Fibroblast of lung (primary cell): ENCODE results near the gene UMAD1. TPM values are rescaled to one million over a fixed set of nuclear protein-coding genes. Genes with fewer than 3 reads are reported as not detected.

Experiments used
- DNase-seq, 2 donors: peaks; one replicate each; pipeline versions ENCODE4 v3.0.0 to v3.0.0-alpha.2; 2010; ENCODE audit warnings: low read depth in 2 of 2
- H2AFZ ChIP-seq: 2 replicates; pipeline ENCODE4 v1.5.1; 2012; ENCODE audit warnings: low read length, control low read depth, inconsistent platforms
- H3K27ac ChIP-seq: 2 replicates; pipeline ENCODE4 v1.5.1; 2011; ENCODE audit warnings: low read length, control low read depth; ENCODE audit not compliant: insufficient read depth
- H3K27me3 ChIP-seq: 2 replicates; pipeline ENCODE4 v1.5.1; 2011; ENCODE audit warnings: mild to moderate bottlenecking, low read length; ENCODE audit not compliant: control insufficient read depth, insufficient read depth
- H3K36me3 ChIP-seq: 2 replicates; pipeline ENCODE4 v1.5.1; 2011; ENCODE audit warnings: low read length; ENCODE audit not compliant: control insufficient read depth, insufficient read depth
- H3K4me1 ChIP-seq: 2 replicates; pipeline ENCODE4 v1.5.1; 2011; ENCODE audit warnings: low read length; ENCODE audit not compliant: control insufficient read depth, insufficient read depth; ENCODE audit errors: extremely low read depth
- H3K4me2 ChIP-seq: 2 replicates; pipeline ENCODE4 v1.5.1; 2011; ENCODE audit warnings: low read length, control low read depth; ENCODE audit not compliant: insufficient read depth; ENCODE audit errors: extremely low read depth
- H3K4me3 ChIP-seq, 4 experiments: fragments of 200-600 bp in 1 of 4; sonication (generic) in 1 of 4; replicated peaks in 1 of 4; 2 replicates each; pipeline ENCODE4 v1.5.1; 2011 to 2016; ENCODE audit warnings: low read length in 4 of 4, low read depth in 3 of 4, mild to moderate bottlenecking in 3 of 4, control low read depth in 2 of 4, inconsistent platforms in 1 of 4, mixed read lengths in 1 of 4; ENCODE audit not compliant: insufficient read depth in 1 of 4; ENCODE audit errors: control extremely low read depth in 1 of 4
- H3K79me2 ChIP-seq: 2 replicates; pipeline ENCODE4 v1.5.1; 2012; ENCODE audit warnings: mild to moderate bottlenecking, low read length, inconsistent platforms; ENCODE audit not compliant: control insufficient read depth, insufficient read depth
- H3K9ac ChIP-seq: 2 replicates; pipeline ENCODE4 v1.5.1; 2011; ENCODE audit warnings: mild to moderate bottlenecking, low read length, control low read depth; ENCODE audit not compliant: insufficient read depth
- H3K9me3 ChIP-seq: 2 replicates; pipeline ENCODE4 v1.5.1; 2012; ENCODE audit warnings: low read depth, low read length; ENCODE audit not compliant: control insufficient read depth, insufficient read depth
- H4K20me1 ChIP-seq: 2 replicates; pipeline ENCODE4 v1.5.1; 2011; ENCODE audit warnings: low read length; ENCODE audit not compliant: control insufficient read depth, insufficient read depth; ENCODE audit errors: extremely low read depth
- EZH2 ChIP-seq: IDR thresholded peaks from 2 replicates; pipeline ENCODE4 v1.5.1; 2012; ENCODE audit warnings: low read length, control low read depth, mild to moderate bottlenecking; ENCODE audit errors: missing control alignments
- polyA plus RNA-seq, 2 donors: library from polyadenylated mRNA; depleted of rRNA in 1 of 2; stranded (reverse) in 1 of 2; unstranded in 1 of 2; fragments of >200 nt; gene quantifications; 2 replicates each; pipeline ENCODE4 v1.2.1, GENCODE V29; 2011 to 2012; ENCODE audit warnings: missing spikeins in 1 of 2
- total RNA-seq: library from RNA; depleted of rRNA; stranded (reverse); fragments of >200 nt; gene quantifications from 2 replicates; pipeline ENCODE4 v1.2.1, GENCODE V29; 2014
- TF ChIP-seq, protein P1 (sequence below), 2 donors: IDR thresholded peaks in 1 of 2; conservative IDR thresholded peaks in 1 of 2; 1 replicate in 1 of 2; 2 replicates in 1 of 2; pipeline ENCODE4 v1.5.1; 2011 to 2012; ENCODE audit warnings: low read length in 2 of 2, control low read depth in 1 of 2, inconsistent platforms in 1 of 2, low read depth in 1 of 2, mild to moderate bottlenecking in 1 of 2

UMAD1 gene
- total and polyA plus RNA-seq, 2 donors (not counting 1 experiment from before 2014, with no cell fraction given): 12.4 to 19.8 TPM

DNA sequence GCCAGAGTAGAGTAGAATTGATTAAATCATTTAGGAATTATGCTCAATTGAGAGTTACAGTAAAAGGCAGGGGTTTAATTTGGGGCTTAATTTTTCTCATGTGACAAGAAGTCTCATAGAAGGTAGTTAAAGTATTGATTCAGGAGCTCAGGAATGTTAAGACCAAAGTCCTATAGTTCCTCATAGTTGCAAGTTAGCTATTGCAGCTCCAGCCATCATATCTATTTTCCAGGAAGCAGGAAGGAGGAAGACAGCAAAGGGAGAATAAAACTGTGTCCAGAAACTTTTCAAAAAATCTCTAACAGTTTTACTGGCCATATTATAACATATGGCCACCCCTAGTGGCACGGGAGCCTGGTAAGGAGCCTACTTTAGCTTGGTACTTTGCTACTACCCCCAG lies 174.8 kb downstream of the UMAD1 start:
- Histone ChIP-seq H3K27ac (no peak overlapping the region), H3K79me2 (no peaks in the 10 kb centered on the region), H3K9me3 (no peaks in the 10 kb centered on the region), H3K27me3 (no peaks in the 10 kb centered on the region), H3K36me3 (no peaks in the 10 kb centered on the region), H2AFZ (no peak overlapping the region), H4K20me1 (no peaks in the 10 kb centered on the region), H3K9ac (no peak overlapping the region), H3K4me3 (no peak overlapping the region), H3K4me2 (no peak overlapping the region), H3K4me1 (no peaks in the 10 kb centered on the region)
- TF ChIP-seq, protein P1, sequence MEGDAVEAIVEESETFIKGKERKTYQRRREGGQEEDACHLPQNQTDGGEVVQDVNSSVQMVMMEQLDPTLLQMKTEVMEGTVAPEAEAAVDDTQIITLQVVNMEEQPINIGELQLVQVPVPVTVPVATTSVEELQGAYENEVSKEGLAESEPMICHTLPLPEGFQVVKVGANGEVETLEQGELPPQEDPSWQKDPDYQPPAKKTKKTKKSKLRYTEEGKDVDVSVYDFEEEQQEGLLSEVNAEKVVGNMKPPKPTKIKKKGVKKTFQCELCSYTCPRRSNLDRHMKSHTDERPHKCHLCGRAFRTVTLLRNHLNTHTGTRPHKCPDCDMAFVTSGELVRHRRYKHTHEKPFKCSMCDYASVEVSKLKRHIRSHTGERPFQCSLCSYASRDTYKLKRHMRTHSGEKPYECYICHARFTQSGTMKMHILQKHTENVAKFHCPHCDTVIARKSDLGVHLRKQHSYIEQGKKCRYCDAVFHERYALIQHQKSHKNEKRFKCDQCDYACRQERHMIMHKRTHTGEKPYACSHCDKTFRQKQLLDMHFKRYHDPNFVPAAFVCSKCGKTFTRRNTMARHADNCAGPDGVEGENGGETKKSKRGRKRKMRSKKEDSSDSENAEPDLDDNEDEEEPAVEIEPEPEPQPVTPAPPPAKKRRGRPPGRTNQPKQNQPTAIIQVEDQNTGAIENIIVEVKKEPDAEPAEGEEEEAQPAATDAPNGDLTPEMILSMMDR (conservative IDR thresholded peaks at IDR 0.05 in 1 of 2, IDR thresholded peaks at IDR 0.05 in 1 of 2; ENCODE audit: low read depth in 1 of 2, low read length in 2 of 2): no peak
- TF ChIP-seq EZH2: no peak
- no peak for DNase-seq

DNA sequence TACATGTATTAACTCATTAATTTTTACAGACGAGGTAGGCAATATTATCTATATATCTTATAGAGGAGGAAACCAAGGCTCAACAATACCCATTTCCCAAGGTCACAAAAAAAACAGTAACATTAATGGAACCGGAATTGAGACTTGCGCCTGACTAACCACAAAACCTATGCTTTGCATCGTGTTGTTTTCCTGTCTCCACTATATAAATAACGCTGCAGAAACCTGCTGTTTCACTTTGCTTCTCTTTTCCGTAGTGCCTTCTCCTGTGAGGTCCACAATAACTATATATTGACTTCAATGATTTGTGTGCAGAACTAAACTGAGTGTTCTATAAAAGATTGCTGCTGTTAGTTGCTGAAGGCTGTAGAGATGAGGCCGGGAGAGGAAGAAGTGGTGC lies 175.5 kb downstream of the UMAD1 start:
- TF ChIP-seq, protein P1 (conservative IDR thresholded peaks at IDR 0.05 in 1 of 2, IDR thresholded peaks at IDR 0.05 in 1 of 2; ENCODE audit: low read depth in 1 of 2, low read length in 2 of 2): no peak
- TF ChIP-seq EZH2: no peak

DNA sequence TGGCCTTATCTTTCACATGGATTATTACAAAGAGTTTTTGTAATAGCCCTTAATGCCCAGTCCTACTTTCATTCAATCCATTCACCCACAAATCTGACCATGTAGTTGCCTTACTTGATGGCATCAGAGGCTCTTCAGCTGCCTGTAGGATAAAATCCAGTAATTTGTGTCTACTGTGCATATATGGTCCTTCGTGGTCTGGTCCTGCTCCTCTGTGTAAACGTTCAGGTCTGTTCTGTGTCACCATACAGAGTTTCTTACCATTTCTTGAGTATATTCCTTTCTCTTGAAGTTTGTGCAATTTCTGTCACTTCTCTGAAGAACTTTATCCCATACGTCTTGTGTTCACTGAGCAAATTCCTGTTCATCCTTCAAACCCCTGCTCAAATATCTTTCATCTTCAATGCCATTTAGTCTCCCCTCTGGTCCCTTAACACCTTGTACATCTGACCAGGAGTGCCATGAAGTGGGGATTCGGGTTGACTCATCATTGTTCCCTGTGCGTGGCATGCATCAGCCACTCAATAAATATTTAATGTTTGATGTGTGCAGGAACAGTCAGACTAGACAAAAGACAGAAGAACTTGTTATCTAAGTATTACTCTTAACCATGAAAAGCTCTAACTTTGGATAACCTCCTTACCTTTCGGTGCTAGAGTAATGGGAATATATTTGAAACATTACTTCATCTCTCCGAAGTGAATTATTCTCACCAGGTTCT lies 176.4 kb downstream of the UMAD1 start:
- H3K27ac ChIP-seq: no peak overlapping the region

More for the DNA sequence above, 175.5 kb downstream of the UMAD1 start:
- no peaks in the 10 kb centered on the region for H3K79me2 ChIP-seq
- no peak overlapping the region for H3K9ac ChIP-seq
- no peaks in the 10 kb centered on the region for H3K4me1 ChIP-seq
- no peak overlapping the region for H2AFZ ChIP-seq
- no peak overlapping the region for H3K4me3 ChIP-seq
- no peaks in the 10 kb centered on the region for H3K27me3 ChIP-seq
- no peak for DNase-seq
- H3K36me3 ChIP-seq: no peaks in the 10 kb centered on the region
- H3K27ac ChIP-seq: no peak overlapping the region
- H3K9me3 ChIP-seq: no peaks in the 10 kb centered on the region
- no peaks in the 10 kb centered on the region for H4K20me1 ChIP-seq
- H3K4me2 ChIP-seq: no peak overlapping the region

More for the DNA sequence above, 176.4 kb downstream of the UMAD1 start:
- H3K4me2 ChIP-seq: no peak overlapping the region
- no peaks in the 10 kb centered on the region for H3K27me3 ChIP-seq
- DNase-seq: no peak
- H3K4me1 ChIP-seq: no peaks in the 10 kb centered on the region
- no peaks in the 10 kb centered on the region for H3K79me2 ChIP-seq
- H4K20me1 ChIP-seq: no peaks in the 10 kb centered on the region
- H3K4me3 ChIP-seq: no peak overlapping the region
- no peak overlapping the region for H3K9ac ChIP-seq
- no peaks in the 10 kb centered on the region for H3K36me3 ChIP-seq
- H2AFZ ChIP-seq: no peak overlapping the region
- no peaks in the 10 kb centered on the region for H3K9me3 ChIP-seq
- TF ChIP-seq, protein P1 (conservative IDR thresholded peaks at IDR 0.05 in 1 of 2, IDR thresholded peaks at IDR 0.05 in 1 of 2; ENCODE audit: low read depth in 1 of 2, low read length in 2 of 2): no peak
- TF ChIP-seq EZH2: no peak
